K562 (cell line): ENCODE results near the gene C7orf57. TPM values are rescaled to one million over a fixed set of nuclear protein-coding genes. Genes with fewer than 3 reads are reported as not detected.

Source experiments
- ATAC-seq: fragments of 200-7000 bp; cut with Tn5 transposase; 3 replicates; pipeline ENCODE4 v1.9.1; 2020; ENCODE audit warnings: moderate library complexity
- BruUV-seq: library from RNA; stranded (reverse); fragments of 400-500 nt; replicated peaks from 2 replicates; lab custom pipeline; 2021; lab: Mats Ljungman, UMichigan
- CTCF ChIA-PET: fragments of 300-600 bp; formaldehyde crosslinking; extraction: SDS; loops from one replicate; lab custom pipeline; 2021; ENCODE audit warnings: low intra/inter-chr PET ratio; lab: Yijun Ruan, JAX
- POLR2A ChIA-PET: fragments of 300-600, 350-650 bp; sonication (Branson Sonifier 250); formaldehyde crosslinking; extraction: SDS; loops from one replicate; lab custom pipeline; 2021; ENCODE audit warnings: antibody characterized with exemption, inconsistent platforms; lab: Yijun Ruan, JAX
- DNase-seq, 4 experiments: peaks; one replicate each; pipeline versions ENCODE4 v3.0.0 to v3.0.0-alpha.2; 2011 to 2018; ENCODE audit warnings: low spot score in 3 of 4, mixed read lengths in 3 of 4; ENCODE audit errors: extremely low read depth in 1 of 4
- FAIRE-seq: peaks from 2 replicates; lab custom pipeline; 2011; peaks lifted over from hg19 to GRCh38; lab: Jason Lieb, UNC
- H2AFZ ChIP-seq: 2 replicates; pipeline ENCODE4 v1.6.0; 2011; ENCODE audit warnings: low read depth, low read length, control low read depth, inconsistent platforms
- H3K27ac ChIP-seq: fragments of 200-600 bp; 3 replicates; pipeline ENCODE4 v1.8.0; 2011; ENCODE audit warnings: low read depth, mild to moderate bottlenecking, control low read depth, inconsistent platforms, low read length, moderate library complexity, mixed read lengths; ENCODE audit errors: extremely low read depth
- H3K27me3 ChIP-seq, 2 experiments: fragments of 300-600 bp in 1 of 2; 2 replicates in 1 of 2; 3 replicates in 1 of 2; pipeline versions ENCODE4 v1.6.0 to v1.8.0; 2011; ENCODE audit warnings: inconsistent platforms in 2 of 2, low read length in 2 of 2, mild to moderate bottlenecking in 1 of 2, mixed read lengths in 1 of 2, moderate library complexity in 1 of 2; ENCODE audit not compliant: control insufficient read depth in 2 of 2, insufficient read depth in 2 of 2
- H3K36me3 ChIP-seq: fragments of 300-600 bp; 3 replicates; pipeline ENCODE4 v1.8.0; 2011; ENCODE audit warnings: mild to moderate bottlenecking, low read length, inconsistent platforms; ENCODE audit not compliant: control insufficient read depth, insufficient read depth
- H3K4me1 ChIP-seq, 2 experiments: fragments of 200-600 bp in 1 of 2; replicated peaks in 1 of 2; 2 replicates in 1 of 2; 3 replicates in 1 of 2; pipeline versions ENCODE4 v1.5.1 to v1.8.0; 2011; ENCODE audit warnings: inconsistent platforms in 2 of 2, low read length in 2 of 2, mild to moderate bottlenecking in 1 of 2, mixed read lengths in 1 of 2, moderate library complexity in 1 of 2; ENCODE audit not compliant: control insufficient read depth in 2 of 2, insufficient read depth in 2 of 2
- H3K4me2 ChIP-seq: 2 replicates; pipeline ENCODE4 v1.6.1; 2011; ENCODE audit warnings: low read length, control low read depth, inconsistent platforms, mixed read lengths; ENCODE audit not compliant: insufficient read depth
- H3K4me3 ChIP-seq: fragments of 200-600 bp; sonication (generic), shearing (Covaris generic); 2 replicates; pipeline ENCODE4 v1.5.1; 2016; ENCODE audit warnings: control low read depth, inconsistent platforms
- H3K79me2 ChIP-seq: fragments of 200-600 bp; 3 replicates; pipeline ENCODE4 v1.8.0; 2011; ENCODE audit warnings: low read length, inconsistent platforms; ENCODE audit not compliant: control insufficient read depth, insufficient read depth
- H3K9ac ChIP-seq, 2 experiments: 2 replicates each; pipeline versions ENCODE4 v1.6.0 to v1.6.1; 2011; ENCODE audit warnings: low read depth in 2 of 2, low read length in 2 of 2, control low read depth in 1 of 2, inconsistent platforms in 1 of 2, mild to moderate bottlenecking in 1 of 2, mixed read lengths in 1 of 2; ENCODE audit not compliant: insufficient read depth in 1 of 2
- H3K9me1 ChIP-seq: one replicate; pipeline ENCODE4 v1.6.0; 2011; ENCODE audit warnings: inconsistent platforms, mild to moderate bottlenecking, low read length, moderate library complexity; ENCODE audit not compliant: control insufficient read depth, insufficient read depth
- H3K9me3 ChIP-seq: replicated peaks from 2 replicates; pipeline ENCODE4 v1.5.1; 2011; ENCODE audit warnings: low read depth, low read length, inconsistent platforms; ENCODE audit not compliant: control insufficient read depth, insufficient read depth
- H4K20me1 ChIP-seq: replicated peaks from 2 replicates; pipeline ENCODE4 v1.6.1; 2011; ENCODE audit warnings: low read length, inconsistent platforms, mixed read lengths; ENCODE audit not compliant: control insufficient read depth, insufficient read depth
- CREBBP ChIP-seq: IDR thresholded peaks from one replicate; pipeline ENCODE4 v1.6.1; 2012; ENCODE audit warnings: low read depth, mild to moderate bottlenecking, control low read depth, inconsistent platforms, low read length
- GTF2B ChIP-seq: IDR thresholded peaks from 2 replicates; pipeline ENCODE4 v1.6.1; 2011; ENCODE audit not compliant: insufficient read length; ENCODE audit errors: extremely low read depth
- MTA3 ChIP-seq: fragments of 450-650 bp; formaldehyde crosslinking; IDR thresholded peaks from 2 replicates; pipeline ENCODE4 v1.6.1; 2017; ENCODE audit warnings: mild to moderate bottlenecking, borderline replicate concordance
- MYNN ChIP-seq, 2 experiments: sonication (generic); formaldehyde crosslinking in 1 of 2; IDR thresholded peaks; 2 replicates each; pipeline versions ENCODE4 v1.5.0 to v1.6.1; 2016 to 2020; ENCODE audit warnings: antibody characterized with exemption in 1 of 2, missing genetic modification reagents in 1 of 2
- NEUROD1 ChIP-seq: fragments of 150-350 bp; IDR thresholded peaks from 2 replicates; pipeline ENCODE4 v1.6.1; 2014; ENCODE audit warnings: borderline replicate concordance, low read length, low read depth; ENCODE audit not compliant: partially characterized antibody
- NFE2L1 ChIP-seq: fragments of 450-650 bp; IDR thresholded peaks from 2 replicates; pipeline ENCODE4 v1.6.1; 2016; ENCODE audit warnings: missing genetic modification characterization, low read depth, mild to moderate bottlenecking, missing compliant biosample characterization, moderate library complexity, borderline replicate concordance
- SIX5 ChIP-seq, 2 experiments: IDR thresholded peaks; 2 replicates each; pipeline ENCODE4 v1.6.1; 2011; ENCODE audit warnings: low read length in 2 of 2, borderline replicate concordance in 1 of 2, low read depth in 1 of 2, mild to moderate bottlenecking in 1 of 2, moderate library complexity in 1 of 2; ENCODE audit not compliant: insufficient read depth in 1 of 2
- SMAD3 ChIP-seq: fragments of 450-650 bp; formaldehyde crosslinking; conservative IDR thresholded peaks from 2 replicates; pipeline ENCODE4 v1.4.0; 2020; ENCODE audit warnings: mild to moderate bottlenecking
- TGIF2 ChIP-seq: sonication (generic); formaldehyde crosslinking; IDR thresholded peaks from 2 replicates; pipeline ENCODE4 v1.8.1; 2022; ENCODE audit warnings: mild to moderate bottlenecking, missing genetic modification reagents, moderate library complexity
- ZNF175 ChIP-seq: fragments of 200-800 bp; sonication (Bioruptor generic); IDR thresholded peaks from 2 replicates; pipeline ENCODE4 v1.6.1; 2016; ENCODE audit warnings: low read depth, mild to moderate bottlenecking, missing genetic modification characterization, missing compliant biosample characterization
- ZNF253 ChIP-seq: fragments of 250-450 bp; sonication (Bioruptor Pico); conservative IDR thresholded peaks from 2 replicates; pipeline ENCODE4 v1.6.1; 2021; ENCODE audit warnings: mild to moderate bottlenecking
- ZNF347 ChIP-seq: fragments of 450-650 bp; formaldehyde crosslinking; IDR thresholded peaks from 2 replicates; pipeline ENCODE4 v1.4.0; 2020; ENCODE audit warnings: low read depth, mild to moderate bottlenecking, moderate library complexity
- ZNF41 ChIP-seq: fragments of 250-450 bp; sonication (Bioruptor Pico); conservative IDR thresholded peaks from 2 replicates; pipeline ENCODE4 v1.4.0; 2020; ENCODE audit warnings: mild to moderate bottlenecking
- WGBS: fragments of 100-300 bp; shearing (Covaris generic); methylation state at CpG from one replicate; pipeline ENCODE4 v1.1.6; 2016; ENCODE audit warnings: low coverage, mixed read lengths; ENCODE audit not compliant: insufficient coverage; ENCODE audit errors: missing lambda C conversion rate; 5-methylcytosine and 5-hydroxymethylcytosine counted together
- in situ Hi-C: fragments of 300-500 bp; cut with MboI; formaldehyde crosslinking; loops from 4 replicates; pipeline ENCODE4 v1.15.0; 2018; ENCODE audit warnings: inconsistent platforms, mixed read lengths
- intact Hi-C: fragments of 100-400 bp; cut with micrococcal nuclease; formaldehyde crosslinking; loops from 2 replicates; pipeline ENCODE4 v1.14.2; 2022
- polyA plus RNA-seq, 8 experiments: library from polyadenylated mRNA; depleted of rRNA in 4 of 8; stranded (reverse) in 5 of 8; unstranded in 3 of 8; fragments of >200 nt; fragmentation: Nextera tagmentation in 2 of 8; fragmentation: Illumina TruSeq in 1 of 8; extraction: Ambion mirVana in 2 of 8; extraction: Trizol in 1 of 8; gene quantifications; 2 replicates each; pipeline versions ENCODE4 v1.2.1 to v1.2.3, GENCODE V29; 2011 to 2014; ENCODE audit warnings: inconsistent platforms in 1 of 8, missing spikeins in 1 of 8
- total RNA-seq, 7 experiments: library from RNA; depleted of rRNA in 6 of 7; stranded (reverse); fragments of >200 nt in 6 of 7; fragmentation: Illumina TruSeq in 2 of 7; extraction: Trizol in 2 of 7; gene quantifications; 2 replicates each; pipeline versions ENCODE4 v1.2.1 to v1.2.3, GENCODE V29; 2011 to 2021; ENCODE audit warnings: low replicate concordance in 1 of 7

The C7orf57 gene
- total and polyA plus RNA-seq, 9 of the 15 experiments (the other 6 are each of a cell fraction or from before 2014, with no cell fraction given) = not detected

- Histone ChIP-seq H3K4me2 (no peak overlapping the region), H3K4me1 (no peaks in the 10 kb centered on the region), H3K36me3 (no peaks in the 10 kb centered on the region), H3K4me3 (no peak overlapping the region), H3K27ac (no peak overlapping the region), H3K9me3 (no peaks in the 10 kb centered on the region), H3K27me3 (peaks cover 0 to 2% of the 10 kb centered on the region in 2 experiments; a peak in 1 of 5 replicates), H3K9me1 (no peaks in the 10 kb centered on the region), H4K20me1 (no peaks in the 10 kb centered on the region), H2AFZ (no peak overlapping the region)
- DNase-seq (no peak), ATAC-seq (no peak)
- intact Hi-C loops = no loop called here
- ChIA-PET POLR2A (no interaction called here), CTCF (no interaction called here)
- in situ Hi-C loops = no loop called here
- no TSS peak for BruUV-seq
- WGBS = 0% methylated on average over 1 of the region's 1 CpG
- TF ChIP-seq ZNF41 (CRISPR knock-in tag) (no peak), TGIF2 (CRISPR knock-in tag) (no peak), ZNF253 (no peak), NFE2L1 (tag) (no peak), MYNN (IDR thresholded peaks at IDR 0.05) (no peak), MYNN (CRISPR knock-in tag; IDR thresholded peaks at IDR 0.05) (no peak), NEUROD1 (no peak)
- TF ChIP-seq, all 486 proteins: peak for 0
- Histone ChIP-seq H3K9ac (no peak overlapping the region), H3K79me2 (no peaks in the 10 kb centered on the region)
- FAIRE-seq = no peak
Observed at GRCh38 chr7:48077423-48077822, 42.1 kb downstream of the C7orf57 start.

GRCh38 chr7:48078470-48078869 lies 43.1 kb downstream of the C7orf57 start:
- no peak overlapping the region for H3K27ac ChIP-seq

More at GRCh38 chr7:48078470-48078869, 43.1 kb downstream of the C7orf57 start:
- FAIRE-seq = no peak
- Histone ChIP-seq H4K20me1 (0 out of 2 replicates have a peak, but pooled peaks cover 4% of the 10 kb centered on the region), H3K79me2 (no peaks in the 10 kb centered on the region), H3K27me3 (peaks cover 0 to 2% of the 10 kb centered on the region in 2 experiments; a peak in 1 of 5 replicates), H2AFZ (no peak overlapping the region), H3K4me3 (no peak overlapping the region), H3K36me3 (no peaks in the 10 kb centered on the region), H3K9ac (no peak overlapping the region), H3K9me3 (no peaks in the 10 kb centered on the region), H3K9me1 (no peaks in the 10 kb centered on the region), H3K4me2 (no peak overlapping the region), H3K4me1 (no peaks in the 10 kb centered on the region)
- ATAC-seq = no peak
- 0% methylated on average over 2 of the region's 2 CpGs for WGBS
- DNase-seq = no peak
- no TSS peak for BruUV-seq
- ChIA-PET POLR2A (no interaction called here), CTCF (no interaction called here)
- TF ChIP-seq GTF2B = no peak
- no peak for TF ChIP-seq SIX5 (IDR thresholded peaks at IDR 0.05; ENCODE audit: borderline replicate concordance in 1 of 2, insufficient read depth in 1 of 2, low read depth in 1 of 2, low read length in 2 of 2)
- no peak for TF ChIP-seq ZNF347 (CRISPR knock-in tag)
- TF ChIP-seq ZNF175 (CRISPR knock-in tag) = no peak
- no peak for TF ChIP-seq MTA3
- no peak for TF ChIP-seq SMAD3
- TF ChIP-seq CREBBP = no peak
- in situ Hi-C loops = no loop called here
- intact Hi-C loops = no loop called here
